HCT116 (cell line): Measurements from ENCODE around the gene CHTF18. TPM values are rescaled to one million over a fixed set of nuclear protein-coding genes. Genes with fewer than 3 reads are reported as not detected.

ENCODE experiments used
- ATAC-seq: fragments of 200-7000 bp; cut with Tn5 transposase; 2 replicates; pipeline ENCODE4 v1.9.1; 2020; ENCODE audit warnings: mild to moderate bottlenecking, moderate library complexity
- BruUV-seq: library from RNA; stranded (reverse); fragments of 400-500 nt; replicated peaks from 2 replicates; lab custom pipeline; 2021; lab: Mats Ljungman, UMichigan
- CTCF ChIA-PET: fragments of 300-600 bp; sonication (Branson Sonifier 250); formaldehyde crosslinking; loops from one replicate; lab custom pipeline; 2021; ENCODE audit warnings: antibody characterized with exemption; lab: Charles Lee
- POLR2A ChIA-PET: fragments of 300-600, 350-600 bp; sonication (Branson Sonifier 250); formaldehyde crosslinking; loops from one replicate; lab custom pipeline; 2021; ENCODE audit warnings: antibody characterized with exemption; lab: Charles Lee
- RAD21 ChIA-PET, 2 experiments: fragments of 300-600 bp; sonication (Branson Sonifier 250); formaldehyde crosslinking; loops; one replicate each; lab custom pipeline; 2023; ENCODE audit warnings: low total read pairs in 2 of 2; ENCODE audit not compliant: uncharacterized antibody in 2 of 2, unreplicated experiment in 2 of 2, low non-redundant PET in 1 of 2; lab: Charles Lee
- DNase-seq: peaks from one replicate; pipeline ENCODE4 v3.0.0-alpha.2; 2010; ENCODE audit warnings: low read depth, low spot score
- H2AFZ ChIP-seq: fragments of 200-600 bp; shearing (Covaris generic), sonication (generic); 2 replicates; pipeline ENCODE4 v1.6.1; 2017; ENCODE audit warnings: low read depth, mixed run types, mixed read lengths, antibody characterized with exemption, low read length; ENCODE audit not compliant: poor library complexity, severe bottlenecking
- H3K27ac ChIP-seq: 2 replicates; pipeline ENCODE4 v1.5.1; 2012; ENCODE audit warnings: low read depth, low read length
- H3K27me3 ChIP-seq: fragments of 200-600 bp; sonication (generic); 2 replicates; pipeline ENCODE4 v1.6.1; 2016; ENCODE audit warnings: mixed run types, low read length, mixed read lengths; ENCODE audit not compliant: insufficient read depth
- H3K36me3 ChIP-seq, 2 experiments: fragments of 200-500 bp in 1 of 2; fragments of 200-600 bp in 1 of 2; sonication (Bioruptor generic) in 1 of 2; sonication (generic) in 1 of 2; 2 replicates each; pipeline versions ENCODE4 v1.5.1 to v1.6.1; 2014 to 2016; ENCODE audit warnings: low read length in 2 of 2, inconsistent platforms in 1 of 2, mixed read lengths in 1 of 2, mixed run types in 1 of 2; ENCODE audit not compliant: insufficient read depth in 2 of 2, control insufficient read depth in 1 of 2
- H3K4me1 ChIP-seq, 2 experiments: fragments of 200-600 bp in 1 of 2; sonication (generic) in 1 of 2; 2 replicates each; pipeline versions ENCODE4 v1.5.1 to v1.6.1; 2012 to 2017; ENCODE audit warnings: low read length in 2 of 2, inconsistent platforms in 1 of 2, mild to moderate bottlenecking in 1 of 2, mixed read lengths in 1 of 2, mixed run types in 1 of 2, moderate library complexity in 1 of 2; ENCODE audit not compliant: insufficient read depth in 2 of 2, control insufficient read depth in 1 of 2
- H3K4me2 ChIP-seq: fragments of 200-600 bp; sonication (generic); 2 replicates; pipeline ENCODE4 v1.6.1; 2017; ENCODE audit warnings: mixed run types, low read length, mixed read lengths
- H3K4me3 ChIP-seq, 2 experiments: fragments of 200-600 bp in 1 of 2; sonication (generic) in 1 of 2; replicated peaks in 1 of 2; 2 replicates each; pipeline ENCODE4 v1.5.1; 2011 to 2016; ENCODE audit warnings: low read length in 2 of 2, control low read depth in 1 of 2, low read depth in 1 of 2, mild to moderate bottlenecking in 1 of 2, mixed read lengths in 1 of 2, mixed run types in 1 of 2
- H3K79me2 ChIP-seq: fragments of 200-600 bp; sonication (generic); 2 replicates; pipeline ENCODE4 v1.6.1; 2017; ENCODE audit warnings: mild to moderate bottlenecking, mixed run types, low read length, moderate library complexity, mixed read lengths; ENCODE audit not compliant: insufficient read depth
- H3K9ac ChIP-seq: fragments of 200-600 bp; sonication (generic); 2 replicates; pipeline ENCODE4 v1.6.1; 2016; ENCODE audit warnings: low read length, mixed read lengths
- H3K9me2 ChIP-seq: fragments of 200-600 bp; sonication (generic), shearing (Covaris generic); 2 replicates; pipeline ENCODE4 v1.6.1; 2017; ENCODE audit warnings: mixed run types, mild to moderate bottlenecking, moderate library complexity; ENCODE audit not compliant: insufficient read depth
- H3K9me3 ChIP-seq, 2 experiments: fragments of 200-500 bp in 1 of 2; fragments of 200-600 bp in 1 of 2; sonication (Bioruptor generic) in 1 of 2; sonication (generic) in 1 of 2; 2 replicates each; pipeline ENCODE4 v1.6.1; 2014 to 2017; ENCODE audit warnings: low read length in 2 of 2, mixed read lengths in 2 of 2, inconsistent platforms in 1 of 2, low read depth in 1 of 2, mild to moderate bottlenecking in 1 of 2, mixed run types in 1 of 2, moderate library complexity in 1 of 2; ENCODE audit not compliant: control insufficient read depth in 1 of 2, insufficient read depth in 1 of 2
- H4K20me1 ChIP-seq: fragments of 200-600 bp; sonication (generic), shearing (Covaris generic); 2 replicates; pipeline ENCODE4 v1.6.1; 2017; ENCODE audit warnings: mixed run types, mild to moderate bottlenecking, moderate library complexity; ENCODE audit not compliant: insufficient read depth
- CBX3 ChIP-seq: IDR thresholded peaks from 2 replicates; pipeline ENCODE4 v1.6.1; 2012; ENCODE audit warnings: low read depth
- CEBPB ChIP-seq: IDR thresholded peaks from 2 replicates; pipeline ENCODE4 v1.6.1; 2012; ENCODE audit warnings: low read depth
- CTCF ChIP-seq, 3 experiments: fragments of 200-600 bp in 1 of 3; sonication (generic) in 1 of 3; IDR thresholded peaks in 2 of 3; conservative IDR thresholded peaks in 1 of 3; 2 replicates each; pipeline ENCODE4 v1.5.1; 2012 to 2017; ENCODE audit warnings: low read depth in 2 of 3, low read length in 2 of 3, antibody characterized with exemption in 1 of 3, borderline replicate concordance in 1 of 3, control low read depth in 1 of 3, mild to moderate bottlenecking in 1 of 3, mixed read lengths in 1 of 3, mixed run types in 1 of 3, moderate library complexity in 1 of 3; ENCODE audit not compliant: insufficient read depth in 1 of 3
- EGR1 ChIP-seq: IDR thresholded peaks from 2 replicates; pipeline ENCODE4 v1.6.1; 2012; ENCODE audit warnings: low read depth
- EZH2phosphoT487 ChIP-seq: fragments of 200-600 bp; IDR thresholded peaks from 2 replicates; pipeline ENCODE4 v1.6.1; 2018; ENCODE audit warnings: antibody characterized with exemption, borderline replicate concordance
- REST ChIP-seq: IDR thresholded peaks from 2 replicates; pipeline ENCODE4 v1.6.1; 2012; ENCODE audit warnings: low read depth
- SIN3A ChIP-seq: IDR thresholded peaks from 2 replicates; pipeline ENCODE4 v1.6.1; 2012; ENCODE audit warnings: low read depth
- SRF ChIP-seq: IDR thresholded peaks from 2 replicates; pipeline ENCODE4 v1.6.1; 2012; ENCODE audit warnings: low read depth
- TCF7L2 ChIP-seq: IDR thresholded peaks from 2 replicates; pipeline ENCODE4 v1.7.0; 2011; ENCODE audit warnings: borderline replicate concordance, inconsistent platforms; ENCODE audit not compliant: insufficient read depth, insufficient read length; ENCODE audit errors: extremely low read depth
- ZFX ChIP-seq: fragments of 450-650 bp; IDR thresholded peaks from 2 replicates; pipeline ENCODE4 v1.6.1; 2017
- intact Hi-C: fragments of 100-400 bp; cut with micrococcal nuclease; formaldehyde crosslinking; loops from 2 replicates; pipeline ENCODE4 v1.10.0; 2022
- total RNA-seq: library from RNA; stranded (reverse); gene quantifications from one replicate; pipeline ENCODE4 v1.2.1, GENCODE V29; 2021; ENCODE audit not compliant: unreplicated experiment

Gene CHTF18
- total RNA-seq, 1 experiment from 2014 or later, result 145 TPM

DNA sequence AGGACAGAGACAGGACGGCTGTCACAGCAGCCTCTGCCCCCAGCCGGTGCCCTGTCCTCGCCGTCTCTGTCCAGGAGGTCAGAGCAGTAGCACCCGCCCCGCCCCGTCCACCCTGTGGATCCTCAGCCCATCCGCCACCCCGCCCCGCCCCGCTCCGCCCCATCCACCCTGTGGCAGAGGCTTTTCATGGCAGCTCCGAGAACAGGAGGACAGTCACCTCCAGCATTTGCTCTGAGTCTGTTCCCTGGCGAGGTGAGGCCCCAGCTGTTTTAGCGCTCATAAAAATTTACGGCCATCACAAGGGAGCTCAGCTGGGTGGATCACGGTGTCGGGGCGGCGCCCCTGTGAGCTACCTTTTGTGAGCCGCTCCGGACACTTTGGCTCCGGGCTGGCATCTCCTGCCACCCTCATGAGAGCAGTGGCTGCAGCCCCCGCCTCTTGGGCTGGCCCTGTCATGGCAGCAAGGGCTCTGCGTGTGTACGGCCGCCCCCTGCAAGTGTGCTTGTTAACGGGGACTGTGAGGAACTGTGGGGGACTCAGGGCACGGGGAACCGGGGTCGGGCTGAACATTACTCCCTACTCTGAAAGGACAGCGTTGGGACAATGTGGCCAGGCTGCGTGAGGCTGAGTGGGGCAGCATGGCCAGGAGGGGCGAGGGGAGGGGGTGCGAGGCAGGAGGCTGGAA lies 44.4 kb downstream of the CHTF18 start:
- H3K4me3 ChIP-seq, result no peak overlapping the region
- ATAC-seq (no peak), DNase-seq (no peak)
- no peaks in the 10 kb centered on the region for H3K27me3 ChIP-seq
- no peak overlapping the region for H2AFZ ChIP-seq
- H3K36me3 ChIP-seq, result no peaks in the 10 kb centered on the region
- RAD21 ChIA-PET, result no interaction called here
- POLR2A ChIA-PET, result no interaction called here
- no peaks in the 10 kb centered on the region for H3K79me2 ChIP-seq
- no peak overlapping the region for H3K4me2 ChIP-seq
- no peak overlapping the region for H3K9ac ChIP-seq
- CTCF ChIA-PET, result no interaction called here
- no peak overlapping the region for H3K27ac ChIP-seq
- H3K9me3 ChIP-seq, result peaks cover 0 to 23% of the 10 kb centered on the region in 2 experiments; a peak in 2 of 4 replicates
- no peaks in the 10 kb centered on the region for H4K20me1 ChIP-seq
- H3K4me1 ChIP-seq, result no peaks in the 10 kb centered on the region
- H3K9me2 ChIP-seq, result no peaks in the 10 kb centered on the region
- intact Hi-C loops, result no loop called here
- no TSS peak for BruUV-seq
- no peak for TF ChIP-seq SIN3A
- TF ChIP-seq REST, result no peak
- no peak for TF ChIP-seq EZH2phosphoT487
- no peak for TF ChIP-seq CBX3
- TF ChIP-seq EGR1, result no peak
- no peak for TF ChIP-seq TCF7L2
- TF ChIP-seq CEBPB, result no peak
- TF ChIP-seq SRF, result no peak
- TF ChIP-seq ZFX, result no peak
- no peak for TF ChIP-seq CTCF (IDR thresholded peaks at IDR 0.05 in 2 of 3, conservative IDR thresholded peaks at IDR 0.05 in 1 of 3; ENCODE audit: borderline replicate concordance in 1 of 3, insufficient read depth in 1 of 3, low read depth in 2 of 3, low read length in 2 of 3)
